OCI-LY3 (cell line): Measurements from ENCODE around the gene PHYKPL.

Experiments
- H2AFZ ChIP-seq: fragments of 200-600, 300-600 bp; shearing (Covaris generic); 2 replicates; pipeline ENCODE4 v1.6.0; 2014; ENCODE audit warnings: antibody characterized with exemption, low read depth, low read length
- H3K27ac ChIP-seq: fragments of 200-600, 300-600 bp; sonication (generic); 2 replicates; pipeline ENCODE4 v1.5.1; 2014; ENCODE audit warnings: mild to moderate bottlenecking, low read length, moderate library complexity, mixed read lengths
- H3K27me3 ChIP-seq: fragments of 200-600, 300-600 bp; sonication (generic); 2 replicates; pipeline ENCODE4 v1.6.1; 2014; ENCODE audit warnings: low read depth, low read length, mixed read lengths
- H3K36me3 ChIP-seq: fragments of 200-600, 300-600 bp; sonication (generic); replicated peaks from 2 replicates; pipeline ENCODE3; 2014; ENCODE audit warnings: low read depth, low read length, mixed read lengths
- H3K4me1 ChIP-seq: fragments of 300-600, 200-600 bp; sonication (generic); 2 replicates; pipeline ENCODE4 v1.6.1; 2014; ENCODE audit warnings: low read length, mixed read lengths
- H3K4me2 ChIP-seq: fragments of 200-600, 300-600 bp; sonication (generic); 2 replicates; pipeline ENCODE4 v1.6.1; 2014; ENCODE audit warnings: low read length, mixed read lengths
- H3K4me3 ChIP-seq: fragments of 300-600, 200-600 bp; sonication (generic); 2 replicates; pipeline ENCODE4 v1.5.1; 2014; ENCODE audit warnings: antibody characterized with exemption, mild to moderate bottlenecking, low read length, moderate library complexity
- H3K79me2 ChIP-seq: fragments of 300-600, 200-600 bp; shearing (Covaris generic); 2 replicates; pipeline ENCODE4 v1.6.1; 2014; ENCODE audit warnings: mild to moderate bottlenecking, low read length, mixed read lengths
- H3K9ac ChIP-seq: fragments of 300-600, 200-600 bp; shearing (Covaris generic); 2 replicates; pipeline ENCODE4 v1.6.0; 2014; ENCODE audit warnings: mild to moderate bottlenecking, low read length, moderate library complexity
- H3K9me3 ChIP-seq: fragments of 200-600, 300-600 bp; shearing (Covaris generic); 2 replicates; pipeline ENCODE4 v1.6.1; 2014; ENCODE audit warnings: low read length, mixed read lengths; ENCODE audit not compliant: insufficient read depth
- H4K20me1 ChIP-seq: fragments of 200-600, 300-600 bp; sonication (generic); 2 replicates; pipeline ENCODE4 v1.6.1; 2016; ENCODE audit warnings: low read length, mixed read lengths; ENCODE audit not compliant: insufficient read depth
- CTCF ChIP-seq: fragments of 200-600, 300-600 bp; sonication (generic); IDR thresholded peaks from 2 replicates; pipeline ENCODE4 v1.5.1; 2014; ENCODE audit warnings: antibody characterized with exemption, low read length, low read depth
- EZH2phosphoT487 ChIP-seq: fragments of 200-600 bp; shearing (Covaris generic); IDR thresholded peaks from 2 replicates; pipeline ENCODE4 v1.6.1; 2018; ENCODE audit warnings: antibody characterized with exemption, mixed run types, low read depth

The PHYKPL gene

GRCh38 chr5:178228609-178229008, 4.0 kb downstream of the PHYKPL start:
- H3K4me1 ChIP-seq: peaks cover 16% of the 10 kb centered on the region
- H3K9ac ChIP-seq: no peak overlapping the region
- no peaks in the 10 kb centered on the region for H3K27me3 ChIP-seq
- no peak overlapping the region for H3K4me3 ChIP-seq
- TF ChIP-seq CTCF (no peak), EZH2phosphoT487 (no peak)
- no peak overlapping the region for H3K27ac ChIP-seq
- no peak overlapping the region for H2AFZ ChIP-seq
- H3K9me3 ChIP-seq: no peaks in the 10 kb centered on the region
- peaks cover 14% of the 10 kb centered on the region for H4K20me1 ChIP-seq
- no peak overlapping the region for H3K4me2 ChIP-seq
- peaks cover 40% of the 10 kb centered on the region for H3K79me2 ChIP-seq
- peaks cover 52% of the 10 kb centered on the region for H3K36me3 ChIP-seq

GRCh38 chr5:178227929-178228328, 4.7 kb downstream of the PHYKPL start:
- Histone ChIP-seq H3K79me2 (peaks cover 42% of the 10 kb centered on the region), H4K20me1 (peaks cover 18% of the 10 kb centered on the region), H3K36me3 (peaks cover 52% of the 10 kb centered on the region), H3K27ac (no peak overlapping the region), H3K27me3 (no peaks in the 10 kb centered on the region), H3K9ac (no peak overlapping the region), H3K4me1 (peaks cover 12% of the 10 kb centered on the region), H3K9me3 (no peaks in the 10 kb centered on the region), H2AFZ (no peak overlapping the region), H3K4me2 (no peak overlapping the region), H3K4me3 (no peak overlapping the region)
- no peak for TF ChIP-seq EZH2phosphoT487

GRCh38 chr5:178227138-178227659, 5.4 kb downstream of the PHYKPL start:
- TF ChIP-seq EZH2phosphoT487 (no peak), CTCF (no peak)
- Histone ChIP-seq H3K27me3 (no peaks in the 10 kb centered on the region), H3K36me3 (peaks cover 55% of the 10 kb centered on the region), H3K4me3 (no peak overlapping the region), H2AFZ (no peak overlapping the region), H3K4me2 (no peak overlapping the region), H3K9me3 (no peaks in the 10 kb centered on the region), H3K9ac (no peak overlapping the region), H4K20me1 (peaks cover 21% of the 10 kb centered on the region), H3K4me1 (peaks cover 11% of the 10 kb centered on the region), H3K79me2 (peaks cover 42% of the 10 kb centered on the region), H3K27ac (no peak overlapping the region)

GRCh38 chr5:178225174-178225573, 7.4 kb downstream of the PHYKPL start:
- H2AFZ ChIP-seq: no peak overlapping the region
- peaks cover 22% of the 10 kb centered on the region for H3K79me2 ChIP-seq
- no peaks in the 10 kb centered on the region for H3K4me1 ChIP-seq
- H3K36me3 ChIP-seq: peaks cover 47% of the 10 kb centered on the region
- TF ChIP-seq EZH2phosphoT487 (no peak), CTCF (no peak)
- no peak overlapping the region for H3K4me3 ChIP-seq
- no peak overlapping the region for H3K4me2 ChIP-seq
- H3K9ac ChIP-seq: no peak overlapping the region
- no peak overlapping the region for H3K27ac ChIP-seq
- no peaks in the 10 kb centered on the region for H3K9me3 ChIP-seq
- H4K20me1 ChIP-seq: peaks cover 16% of the 10 kb centered on the region; the same call in 1 of the 2 replicates
- H3K27me3 ChIP-seq: no peaks in the 10 kb centered on the region

GRCh38 chr5:178224403-178224802, 8.2 kb downstream of the PHYKPL start:
- Histone ChIP-seq H2AFZ (no peak overlapping the region), H4K20me1 (peaks cover 16% of the 10 kb centered on the region; the same call in 1 of the 2 replicates), H3K4me3 (no peak overlapping the region), H3K27me3 (no peaks in the 10 kb centered on the region), H3K36me3 (peaks cover 40% of the 10 kb centered on the region), H3K4me1 (no peaks in the 10 kb centered on the region), H3K27ac (no peak overlapping the region), H3K9me3 (no peaks in the 10 kb centered on the region), H3K9ac (no peak overlapping the region), H3K79me2 (peaks cover 14% of the 10 kb centered on the region), H3K4me2 (no peak overlapping the region)
- TF ChIP-seq CTCF: no peak
- no peak for TF ChIP-seq EZH2phosphoT487
